Measurements from ENCODE around the gene PHLPP1. TPM values are rescaled to one million over a fixed set of nuclear protein-coding genes. Genes with fewer than 3 reads are reported as not detected.
"Not testable (repeated sequence)": the region's sequence is repeated elsewhere in the genome, so short reads cannot be mapped to it uniquely, and the experiment has no call there.

Gene PHLPP1
- total and polyA plus RNA-seq, 5 experiments from 2014 or later: 0.17 to 9.4 (median 0.44) TPM

DNA sequence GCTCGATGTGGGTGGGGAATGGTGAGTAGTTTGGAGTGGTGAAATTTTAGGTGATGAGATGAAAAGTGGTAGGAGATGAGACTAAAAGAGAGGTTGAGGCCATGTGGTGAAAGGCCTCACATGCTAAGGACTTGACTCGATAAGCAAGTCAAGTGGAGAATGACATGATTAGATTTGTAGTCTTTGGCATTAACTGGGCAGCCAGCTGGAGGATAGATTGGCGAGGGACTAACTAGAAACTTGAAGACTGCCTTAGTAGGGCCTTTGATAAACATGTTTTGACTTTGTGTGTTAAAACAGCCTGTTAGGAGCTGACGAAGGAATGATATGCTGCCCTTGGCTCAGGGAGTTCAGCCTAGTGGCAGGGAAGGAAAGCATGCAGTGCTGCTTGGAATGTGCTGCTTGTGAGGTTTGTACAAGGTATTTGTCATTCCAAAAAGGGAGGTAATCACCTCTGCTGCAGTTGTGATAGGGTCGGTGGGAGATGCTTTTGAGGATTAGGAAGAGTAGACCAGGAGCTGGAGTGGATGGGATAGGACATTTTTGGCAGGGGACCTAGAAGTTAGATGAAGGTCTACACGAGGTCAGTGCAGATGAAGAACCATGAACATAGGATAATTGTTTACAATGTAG, 22.0 kb downstream of the PHLPP1 start:
- H3K27ac Mint-ChIP-seq: no peak overlapping the region
- no peak for ATAC-seq
- POLR2A ChIA-PET: no interaction called here

GRCh38 chr18:62738639-62739038, 23.3 kb downstream of the PHLPP1 start:
- H3K36me3 Mint-ChIP-seq: peaks cover 0 to 3% (median 0%) of the 10 kb centered on the region in 3 donors
- POLR2A ChIA-PET: no interaction called here
- DNase-seq (no peak), ATAC-seq (no peak)
- H3K27me3 Mint-ChIP-seq: no peaks in the 10 kb centered on the region
- peaks cover 0 to 9% (median 0%) of the 10 kb centered on the region in 9 donors for H3K9me3 Mint-ChIP-seq
- no peak overlapping the region for H3K4me3 Mint-ChIP-seq
- peaks cover under 1 to 15% (median 9%) of the 10 kb centered on the region in 4 donors for H3K4me1 Mint-ChIP-seq
- no peak overlapping the region for H3K27ac Mint-ChIP-seq

More for the DNA sequence above, 22.0 kb downstream of the PHLPP1 start:
- Mint-ChIP-seq H3K4me3 (no peak overlapping the region), H3K4me1 (peaks cover 0 to 17% (median 9%) of the 10 kb centered on the region in 4 donors), H3K27me3 (no peaks in the 10 kb centered on the region), H3K36me3 (peaks cover 3 to 10% (median 4%) of the 10 kb centered on the region in 3 donors), H3K9me3 (peaks cover 0 to 9% (median 2%) of the 10 kb centered on the region in 9 donors)
- no peak for DNase-seq

DNA sequence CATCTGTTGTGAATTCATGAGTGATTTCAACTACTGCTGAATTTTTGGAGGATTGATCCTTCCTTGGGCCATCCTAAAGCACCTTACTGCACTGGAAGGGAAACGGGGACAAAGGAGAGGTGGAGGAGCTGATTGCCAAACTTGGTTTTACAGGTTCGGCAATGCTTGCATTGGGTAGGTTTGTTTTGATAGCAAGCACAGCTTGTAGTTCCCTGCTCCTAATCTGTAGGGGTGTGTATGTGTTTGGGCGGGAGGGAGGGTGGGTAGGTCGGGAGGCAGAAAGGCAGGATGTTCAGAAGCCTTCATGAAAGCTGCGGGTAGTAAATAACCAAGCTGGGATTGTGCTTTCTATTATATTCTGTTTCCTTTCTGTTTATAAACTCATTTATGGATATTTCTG, 24.6 kb downstream of the PHLPP1 start:
- ATAC-seq (no peak), DNase-seq (no peak)
- Mint-ChIP-seq H3K4me3 (no peak overlapping the region), H3K27ac (no peak overlapping the region), H3K36me3 (no peaks in the 10 kb centered on the region), H3K9me3 (peaks cover 0 to 9% (median 0%) of the 10 kb centered on the region in 9 donors), H3K27me3 (no peaks in the 10 kb centered on the region), H3K4me1 (peaks cover 6 to 23% (median 15%) of the 10 kb centered on the region in 4 donors)
- POLR2A ChIA-PET: no interaction called here

GRCh38 chr18:62740650-62741049, 25.3 kb downstream of the PHLPP1 start:
- not testable (repeated sequence) for ATAC-seq, H3K27ac Mint-ChIP-seq, H3K4me3 Mint-ChIP-seq, DNase-seq, H3K27me3 Mint-ChIP-seq, H3K9me3 Mint-ChIP-seq, H3K36me3 Mint-ChIP-seq
- POLR2A ChIA-PET: interaction anchor here (1.8 kb wide), 1 partner anchor 24 kb away, joined by 6 read pairs; no protein-coding TSS in a partner anchor
- peaks cover 6 to 28% (median 15%) of the 10 kb centered on the region in 4 donors for H3K4me1 Mint-ChIP-seq

GRCh38 chr18:62741118-62741566, 25.8 kb downstream of the PHLPP1 start:
- H3K4me1 Mint-ChIP-seq: peaks cover 6 to 28% (median 15%) of the 10 kb centered on the region in 4 donors
- peak overlapping the region in 2 of 10 donors; percentile 38 to 58 for H3K27ac Mint-ChIP-seq
- H3K36me3 Mint-ChIP-seq: no peaks in the 10 kb centered on the region
- H3K4me3 Mint-ChIP-seq: no peak overlapping the region
- ATAC-seq (no peak), DNase-seq (no peak)
- peaks cover 0 to 9% (median 0%) of the 10 kb centered on the region in 9 donors for H3K9me3 Mint-ChIP-seq
- POLR2A ChIA-PET: interaction anchor here (1.8 kb wide), 1 partner anchor 24 kb away, joined by 6 read pairs; no protein-coding TSS in a partner anchor
- H3K27me3 Mint-ChIP-seq: no peaks in the 10 kb centered on the region

GRCh38 chr18:62741584-62741983, 26.2 kb downstream of the PHLPP1 start:
- DNase-seq: no peak
- no peak for ATAC-seq
- POLR2A ChIA-PET: interaction anchor here (1.8 kb wide), 1 partner anchor 25 kb away, joined by 6 read pairs; no protein-coding TSS in a partner anchor
- Mint-ChIP-seq H3K27me3 (no peaks in the 10 kb centered on the region), H3K4me1 (peaks cover 6 to 27% (median 15%) of the 10 kb centered on the region in 4 donors), H3K4me3 (no peak overlapping the region), H3K9me3 (peaks cover 0 to 9% (median 0%) of the 10 kb centered on the region in 9 donors), H3K27ac (no peak overlapping the region), H3K36me3 (no peaks in the 10 kb centered on the region)

- no peak for DNase-seq
- H3K27ac Mint-ChIP-seq: peak overlapping the region in 1 of 10 donors; percentile 17
- H3K9me3 Mint-ChIP-seq: no peaks in the 10 kb centered on the region
- no peaks in the 10 kb centered on the region for H3K27me3 Mint-ChIP-seq
- POLR2A ChIA-PET: no interaction called here
- no peaks in the 10 kb centered on the region for H3K36me3 Mint-ChIP-seq
- peaks cover 4 to 20% (median 7%) of the 10 kb centered on the region in 4 donors for H3K4me1 Mint-ChIP-seq
- ATAC-seq: peak in 1 of 2 donors; percentile 30
- no peak overlapping the region for H3K4me3 Mint-ChIP-seq
Observed at GRCh38 chr18:62744076-62744968, 29.0 kb downstream of the PHLPP1 start.

- Mint-ChIP-seq H3K9me3 (no peaks in the 10 kb centered on the region), H3K27ac (peak overlapping the region in 1 of 10 donors; percentile 17), H3K27me3 (no peaks in the 10 kb centered on the region), H3K4me3 (no peak overlapping the region), H3K36me3 (no peaks in the 10 kb centered on the region), H3K4me1 (peaks cover 0 to 21% (median 8%) of the 10 kb centered on the region in 4 donors)
- ATAC-seq (no peak), DNase-seq (no peak)
- POLR2A ChIA-PET: no interaction called here
Observed at GRCh38 chr18:62745089-62745751, 29.9 kb downstream of the PHLPP1 start.

DNA sequence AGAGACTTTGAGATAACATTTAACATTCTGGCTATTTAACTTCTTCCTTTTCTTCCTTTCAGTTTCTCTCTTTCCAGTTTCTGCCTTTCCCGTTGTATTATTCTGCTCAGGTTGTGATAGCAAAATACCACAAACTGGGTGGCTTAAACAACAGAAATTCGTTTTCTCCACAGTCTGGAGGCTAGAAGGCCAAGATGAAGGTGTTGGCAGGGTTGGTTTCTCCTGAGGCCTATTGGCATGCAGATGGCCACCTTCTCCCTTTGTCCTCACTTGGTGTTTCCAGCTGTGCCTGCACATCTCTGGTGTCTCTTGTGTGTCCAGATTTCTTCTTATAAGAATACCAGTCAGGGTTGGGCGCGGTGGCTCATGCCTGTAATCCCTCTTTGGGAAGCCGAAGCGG, 34.0 kb downstream of the PHLPP1 start:
- POLR2A ChIA-PET: no interaction called here
- no peaks in the 10 kb centered on the region for H3K27me3 Mint-ChIP-seq
- no peak for ATAC-seq

DNA sequence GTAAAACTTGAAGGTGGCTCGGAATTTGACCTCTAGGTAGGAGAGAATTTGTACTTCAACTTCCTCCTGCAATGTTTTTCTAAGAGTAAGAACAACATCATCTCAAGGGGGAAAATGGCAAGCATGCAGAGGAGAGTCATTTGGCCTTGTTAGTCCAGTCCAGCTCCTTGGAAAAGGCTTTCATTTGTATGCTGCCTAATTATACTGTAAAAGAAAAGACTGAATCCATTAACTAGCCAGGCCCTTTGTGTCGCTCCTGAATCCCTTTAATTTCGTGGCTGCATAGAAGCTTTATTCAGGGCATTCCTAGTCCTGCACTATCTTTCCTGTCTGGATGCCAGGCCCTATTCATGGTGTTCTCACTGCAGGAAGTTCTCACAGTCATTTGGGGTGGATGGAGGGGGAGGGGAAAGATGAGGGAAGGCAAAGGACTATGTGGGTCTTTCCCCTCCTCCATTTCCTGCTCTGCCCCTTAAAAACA, 36.0 kb downstream of the PHLPP1 start:
- Mint-ChIP-seq H3K27ac (no peak overlapping the region), H3K4me3 (peak overlapping the region in 1 of 10 donors; percentile 12), H3K27me3 (no peaks in the 10 kb centered on the region), H3K4me1 (peaks cover 12 to 25% (median 18%) of the 10 kb centered on the region in 4 donors), H3K9me3 (peaks cover 0 to 10% (median 0%) of the 10 kb centered on the region in 9 donors), H3K36me3 (peaks cover 0 to 5% (median 3%) of the 10 kb centered on the region in 3 donors)
- ATAC-seq (no peak), DNase-seq (no peak)
- POLR2A ChIA-PET: no interaction called here

More for the DNA sequence above, 34.0 kb downstream of the PHLPP1 start:
- Mint-ChIP-seq H3K36me3 (peaks cover 0 to 3% (median 0%) of the 10 kb centered on the region in 3 donors), H3K4me3 (no peak overlapping the region), H3K27ac (no peak overlapping the region), H3K9me3 (peaks cover 0 to under 1% (median 0%) of the 10 kb centered on the region in 9 donors), H3K4me1 (peaks cover 9 to 35% (median 21%) of the 10 kb centered on the region in 4 donors)
- no peak for DNase-seq

GRCh38 chr18:62751977-62752376, 36.6 kb downstream of the PHLPP1 start:
- Mint-ChIP-seq H3K27ac (no peak overlapping the region), H3K27me3 (no peaks in the 10 kb centered on the region), H3K4me3 (no peak overlapping the region), H3K9me3 (peaks cover 0 to 10% (median 0%) of the 10 kb centered on the region in 9 donors), H3K4me1 (peaks cover 14 to 27% (median 20%) of the 10 kb centered on the region in 4 donors), H3K36me3 (peaks cover 0 to 6% (median 3%) of the 10 kb centered on the region in 3 donors)
- POLR2A ChIA-PET: no interaction called here
- DNase-seq (no peak), ATAC-seq (no peak)

DNA sequence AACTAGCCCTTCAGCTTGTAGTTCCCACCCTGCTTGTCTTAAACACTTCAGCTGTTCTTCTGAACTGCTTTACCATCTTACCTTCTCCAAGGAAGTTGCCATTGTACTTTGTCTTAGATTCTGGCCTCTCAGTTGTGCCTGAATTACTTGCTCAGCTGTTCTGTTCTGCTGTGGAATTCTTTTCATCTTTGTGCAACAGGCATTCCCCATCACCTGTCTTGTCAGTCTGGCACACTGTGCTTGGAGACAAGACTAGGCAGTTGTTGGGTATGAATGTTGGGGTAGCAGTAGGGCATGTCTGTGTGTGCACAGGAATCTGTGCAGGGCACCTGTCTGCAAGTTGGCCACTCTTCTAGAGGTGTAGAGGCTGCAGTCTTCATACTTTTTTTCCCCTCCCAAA, 38.7 kb downstream of the PHLPP1 start:
- Mint-ChIP-seq H3K4me1 (peaks cover 14 to 27% (median 20%) of the 10 kb centered on the region in 4 donors), H3K27ac (no peak overlapping the region), H3K4me3 (no peak overlapping the region), H3K9me3 (peaks cover 0 to 10% (median 0%) of the 10 kb centered on the region in 9 donors), H3K27me3 (no peaks in the 10 kb centered on the region), H3K36me3 (peaks cover 0 to 6% (median 3%) of the 10 kb centered on the region in 3 donors)
- no peak for DNase-seq
- POLR2A ChIA-PET: no interaction called here
- no peak for ATAC-seq
